Thyroid gland (tissue), 4 donors: ENCODE results near the gene PAX5. TPM values are rescaled to one million over a fixed set of nuclear protein-coding genes. Genes with fewer than 3 reads are reported as not detected.

Experiments
- DNase-seq, 2 donors: peaks; one replicate each; pipeline ENCODE4 v3.0.0-alpha.2; 2019
- H3K27ac ChIP-seq, 3 donors: fragments of 200-600 bp; sonication (generic); 1 replicate in 2 of 3; 2 replicates in 1 of 3; pipeline ENCODE4 v1.5.1; 2016 to 2019; ENCODE audit warnings: mild to moderate bottlenecking in 1 of 3, moderate library complexity in 1 of 3
- H3K27me3 ChIP-seq: fragments of 200-600 bp; sonication (generic); one replicate; pipeline ENCODE4 v1.5.1; 2019
- H3K36me3 ChIP-seq, 2 donors: fragments of 200-600 bp; sonication (generic); one replicate each; pipeline ENCODE4 v1.5.1; 2016 to 2019
- H3K4me1 ChIP-seq, 2 donors: fragments of 200-600 bp; sonication (generic); one replicate each; pipeline ENCODE4 v1.5.1; 2017 to 2019
- H3K4me3 ChIP-seq, 3 donors: fragments of 200-600 bp; sonication (generic); replicated peaks in 1 of 3; 1 replicate in 2 of 3; 2 replicates in 1 of 3; pipeline ENCODE4 v1.5.1; 2016; ENCODE audit warnings: mild to moderate bottlenecking in 1 of 3
- H3K9me3 ChIP-seq: fragments of 200-600 bp; sonication (generic); one replicate; pipeline ENCODE4 v1.5.1; 2017
- POLR2A ChIP-seq, 2 donors: fragments of 450-650 bp; IDR thresholded peaks; one replicate each; pipeline ENCODE4 v1.6.1; 2017; ENCODE audit warnings: antibody characterized with exemption in 2 of 2, mild to moderate bottlenecking in 2 of 2, moderate library complexity in 1 of 2
- WGBS, 2 donors: methylation state at CpG; one replicate each; pipeline ENCODE4 v1.1.5; 2017; 5-methylcytosine and 5-hydroxymethylcytosine counted together
- intact Hi-C: fragments of 100-400 bp; cut with DNase I; formaldehyde crosslinking; loops from one replicate; pipeline ENCODE4 v1.15.1; 2023
- total RNA-seq, 4 donors: library from RNA; depleted of rRNA; stranded (reverse); fragments of >200 nt; gene quantifications; one replicate each; pipeline ENCODE4 v1.2.3, GENCODE V29; 2016
- TF ChIP-seq, protein P1 (sequence below), 6 experiments: fragments of 200-600 bp in 3 of 6; fragments of 450-650 bp in 3 of 6; sonication (generic) in 3 of 6; IDR thresholded peaks; one replicate each; pipeline ENCODE4 v1.5.1; 2016 to 2019; ENCODE audit warnings: antibody characterized with exemption in 6 of 6, mild to moderate bottlenecking in 2 of 6, inconsistent platforms in 1 of 6, moderate library complexity in 1 of 6

PAX5 gene
- total RNA-seq, 4 donors from 2014 or later = 0.68 TPM; not detected in 3

DNA sequence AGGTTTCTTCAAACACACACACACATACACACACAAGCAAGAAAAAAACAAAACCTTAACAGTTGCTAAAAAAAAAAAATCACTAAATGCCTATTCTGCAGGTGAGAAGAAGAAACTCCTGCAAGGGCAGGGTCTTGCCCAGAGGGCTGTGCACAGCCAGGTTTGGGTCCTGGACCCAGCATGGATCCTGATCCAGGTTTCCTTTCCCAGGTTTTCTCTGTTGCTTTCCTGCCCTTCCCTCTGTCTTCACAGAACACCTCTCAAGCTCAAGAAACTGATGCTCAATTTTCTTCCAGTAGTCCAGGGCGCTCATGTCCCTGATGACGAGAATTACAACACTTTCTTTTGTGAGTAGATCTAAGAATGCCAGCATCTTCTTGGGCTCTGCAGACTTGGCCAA lies 136.6 kb downstream of the PAX5 start:
- Histone ChIP-seq H3K4me3 (no peak overlapping the region), H3K36me3 (no peaks in the 10 kb centered on the region), H3K27me3 (no peaks in the 10 kb centered on the region), H3K9me3 (no peaks in the 10 kb centered on the region), H3K4me1 (no peaks in the 10 kb centered on the region), H3K27ac (no peak overlapping the region)
- 15 to 18% methylated on average over 2 of the region's 2 CpGs for WGBS, 2 donors
- TF ChIP-seq POLR2A (IDR thresholded peaks at IDR 0.05) = no peak
- TF ChIP-seq, protein P1, sequence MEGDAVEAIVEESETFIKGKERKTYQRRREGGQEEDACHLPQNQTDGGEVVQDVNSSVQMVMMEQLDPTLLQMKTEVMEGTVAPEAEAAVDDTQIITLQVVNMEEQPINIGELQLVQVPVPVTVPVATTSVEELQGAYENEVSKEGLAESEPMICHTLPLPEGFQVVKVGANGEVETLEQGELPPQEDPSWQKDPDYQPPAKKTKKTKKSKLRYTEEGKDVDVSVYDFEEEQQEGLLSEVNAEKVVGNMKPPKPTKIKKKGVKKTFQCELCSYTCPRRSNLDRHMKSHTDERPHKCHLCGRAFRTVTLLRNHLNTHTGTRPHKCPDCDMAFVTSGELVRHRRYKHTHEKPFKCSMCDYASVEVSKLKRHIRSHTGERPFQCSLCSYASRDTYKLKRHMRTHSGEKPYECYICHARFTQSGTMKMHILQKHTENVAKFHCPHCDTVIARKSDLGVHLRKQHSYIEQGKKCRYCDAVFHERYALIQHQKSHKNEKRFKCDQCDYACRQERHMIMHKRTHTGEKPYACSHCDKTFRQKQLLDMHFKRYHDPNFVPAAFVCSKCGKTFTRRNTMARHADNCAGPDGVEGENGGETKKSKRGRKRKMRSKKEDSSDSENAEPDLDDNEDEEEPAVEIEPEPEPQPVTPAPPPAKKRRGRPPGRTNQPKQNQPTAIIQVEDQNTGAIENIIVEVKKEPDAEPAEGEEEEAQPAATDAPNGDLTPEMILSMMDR (IDR thresholded peaks at IDR 0.05) = no peak
- DNase-seq = no peak
- intact Hi-C loops = no loop called here

DNA sequence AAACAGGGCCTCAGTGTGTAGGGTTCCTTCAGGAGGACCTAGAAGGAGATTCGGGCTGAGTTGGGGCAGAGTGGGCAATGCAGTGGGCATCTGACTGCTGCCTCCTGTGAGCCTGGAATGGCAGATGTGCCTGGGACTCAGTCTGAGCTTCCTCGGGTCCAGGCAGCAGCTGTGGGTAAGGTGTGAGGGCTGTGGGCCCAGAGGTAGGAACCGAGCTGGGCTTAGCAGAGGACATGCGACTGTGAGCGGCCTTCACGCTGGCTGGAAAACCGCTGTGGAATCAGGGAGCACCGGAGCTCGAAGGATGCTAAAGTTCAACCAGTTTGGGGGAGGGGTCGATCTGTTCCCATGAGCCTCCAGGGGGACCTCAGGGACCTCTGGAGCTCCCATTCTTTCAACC lies 137.0 kb downstream of the PAX5 start:
- Histone ChIP-seq H3K36me3 (no peaks in the 10 kb centered on the region), H3K27ac (no peak overlapping the region), H3K9me3 (no peaks in the 10 kb centered on the region), H3K4me1 (no peaks in the 10 kb centered on the region), H3K4me3 (no peak overlapping the region), H3K27me3 (no peaks in the 10 kb centered on the region)
- WGBS, 2 donors = 50 to 51% methylated on average over 5 to 10 of the region's 10 CpGs
- intact Hi-C loops = no loop called here
- DNase-seq = no peak
- TF ChIP-seq, protein P1 (IDR thresholded peaks at IDR 0.05) = no peak
- no peak for TF ChIP-seq POLR2A (IDR thresholded peaks at IDR 0.05)

DNA sequence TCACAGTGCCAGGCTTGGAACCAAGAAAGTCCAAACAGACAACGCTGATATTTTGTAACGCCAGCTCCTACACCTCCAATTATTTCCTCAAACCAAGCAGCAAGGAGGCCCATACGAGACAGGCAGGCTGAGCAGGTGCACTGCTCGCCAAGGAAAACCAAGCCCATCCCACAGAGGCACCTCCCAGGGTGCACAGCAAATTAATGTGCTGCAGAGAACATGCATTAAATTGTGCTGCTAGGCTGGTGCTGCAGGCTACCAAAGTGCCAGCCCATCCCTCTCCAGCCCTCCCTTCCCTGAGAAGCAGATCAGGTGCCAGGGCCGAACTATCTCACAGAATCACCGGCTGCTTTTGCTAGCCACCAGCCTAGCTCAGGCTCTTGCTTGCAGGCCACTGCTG lies 137.8 kb downstream of the PAX5 start:
- Histone ChIP-seq H3K27ac (no peak overlapping the region), H3K9me3 (no peaks in the 10 kb centered on the region), H3K27me3 (no peaks in the 10 kb centered on the region), H3K36me3 (no peaks in the 10 kb centered on the region), H3K4me1 (no peaks in the 10 kb centered on the region), H3K4me3 (no peak overlapping the region)
- TF ChIP-seq, protein P1 (IDR thresholded peaks at IDR 0.05) = no peak
- TF ChIP-seq POLR2A (IDR thresholded peaks at IDR 0.05) = no peak
- WGBS, 2 donors = 77 to 88% methylated on average over 6 of the region's 6 CpGs
- intact Hi-C loops = no loop called here
- no peak for DNase-seq

DNA sequence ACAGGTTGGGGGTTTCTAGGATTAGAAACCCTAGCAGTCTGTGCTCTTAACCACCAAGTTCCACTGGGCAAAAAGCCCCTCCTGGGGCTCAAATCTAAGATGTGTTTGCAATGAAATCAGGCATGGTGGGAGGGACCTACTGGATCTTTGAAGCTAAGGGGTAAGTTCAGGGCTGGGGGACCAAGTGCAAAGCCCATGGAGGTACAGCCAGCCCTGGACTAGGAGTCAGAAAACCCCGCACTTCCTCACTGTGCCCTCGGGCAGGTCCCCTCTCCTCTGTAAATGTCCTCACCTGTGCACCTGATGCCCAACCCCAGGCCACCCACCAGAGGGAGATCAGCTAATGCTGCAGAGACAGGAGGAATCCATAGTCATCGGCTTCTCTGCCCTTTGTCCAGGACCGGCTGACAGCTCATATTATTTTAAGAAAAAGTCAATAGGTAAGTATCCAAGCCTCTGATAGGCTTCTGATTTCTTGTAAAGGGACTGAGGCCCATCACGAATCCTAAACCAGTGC lies 138.3 kb downstream of the PAX5 start:
- 58 to 68% methylated on average over 5 of the region's 5 CpGs for WGBS, 2 donors

DNA sequence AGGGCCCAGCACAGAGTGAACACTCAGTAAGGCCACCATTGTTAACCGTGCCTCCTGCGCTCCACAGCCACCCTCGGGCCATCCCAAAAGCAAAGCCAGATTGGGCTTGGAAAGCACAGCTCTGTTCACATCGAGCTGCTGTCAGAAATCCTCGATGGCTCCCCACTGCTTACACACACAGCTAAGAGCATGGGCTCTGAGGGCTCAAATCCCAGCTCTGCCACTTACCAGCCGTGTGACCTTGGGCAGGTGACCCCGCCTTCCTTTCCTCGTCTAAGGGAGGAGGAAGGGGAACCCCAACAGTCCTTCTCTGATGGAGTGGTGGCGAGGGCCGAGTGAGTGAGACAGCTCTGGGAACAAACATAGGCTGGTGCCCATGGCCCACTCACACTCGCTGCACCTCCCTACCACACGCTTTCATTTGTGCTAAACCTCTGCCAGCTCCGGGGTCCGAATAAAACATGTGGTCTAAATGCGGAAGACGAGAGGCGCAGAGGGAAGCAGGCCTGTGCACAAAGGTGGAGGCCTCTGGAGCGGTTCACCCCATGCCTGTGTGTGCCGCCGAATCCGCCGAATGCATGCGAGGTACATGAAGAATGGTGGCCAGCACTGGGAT lies 139.3 kb downstream of the PAX5 start:
- Histone ChIP-seq H3K36me3 (no peaks in the 10 kb centered on the region), H3K9me3 (no peaks in the 10 kb centered on the region), H3K4me3 (no peak overlapping the region), H3K4me1 (no peaks in the 10 kb centered on the region), H3K27ac (no peak overlapping the region), H3K27me3 (no peaks in the 10 kb centered on the region)
- TF ChIP-seq, protein P1 (IDR thresholded peaks at IDR 0.05) = no peak
- TF ChIP-seq POLR2A (IDR thresholded peaks at IDR 0.05) = no peak
- DNase-seq = no peak
- 88 to 92% methylated on average over 23 of the region's 23 CpGs for WGBS, 2 donors
- intact Hi-C loops = no loop called here

More for the DNA sequence above, 138.3 kb downstream of the PAX5 start:
- H3K4me3 ChIP-seq = no peak overlapping the region
- intact Hi-C loops = no loop called here
- no peak overlapping the region for H3K27ac ChIP-seq
- no peak for DNase-seq
- no peaks in the 10 kb centered on the region for H3K4me1 ChIP-seq
- TF ChIP-seq POLR2A (IDR thresholded peaks at IDR 0.05) = no peak
- TF ChIP-seq, protein P1 (IDR thresholded peaks at IDR 0.05) = no peak
- H3K9me3 ChIP-seq = no peaks in the 10 kb centered on the region
- H3K27me3 ChIP-seq = no peaks in the 10 kb centered on the region
- no peaks in the 10 kb centered on the region for H3K36me3 ChIP-seq
